NK-92 (cell line): ENCODE measurements around the gene STT3B.

Source experiments
- DNase-seq: peaks from one replicate; lab custom pipeline; 2025; ENCODE audit not compliant: unreplicated experiment; lab: John Stamatoyannopoulos, UW

STT3B gene

GRCh38 chr3:31550452-31551251, 17.9 kb downstream of the STT3B start:
- no peak for DNase-seq

DNA sequence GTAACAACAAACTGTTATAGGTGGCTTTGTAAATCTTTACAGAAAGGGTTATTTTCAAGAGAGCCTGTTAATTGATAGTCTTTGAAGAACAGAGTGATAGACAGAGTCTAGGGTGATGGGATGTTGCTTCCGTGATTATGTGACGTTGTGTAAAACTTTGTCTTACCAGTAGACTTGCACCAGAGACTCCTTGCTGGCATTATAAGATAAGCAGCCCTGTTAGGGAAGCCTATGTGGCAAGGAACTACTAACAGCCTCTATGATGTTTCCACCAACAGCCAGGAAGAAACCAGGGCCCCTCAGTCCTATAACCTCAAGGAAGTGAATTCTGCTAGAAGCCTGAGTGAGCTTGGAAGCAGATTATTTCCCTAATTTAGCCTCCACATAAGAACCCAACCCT, 18.9 kb downstream of the STT3B start:
- DNase-seq = no peak

GRCh38 chr3:31552103-31552502, 19.4 kb downstream of the STT3B start:
- DNase-seq = no peak

- no peak for DNase-seq
These were observed 20.5 kb downstream of the STT3B start for GRCh38 chr3:31553258-31553657.

DNA sequence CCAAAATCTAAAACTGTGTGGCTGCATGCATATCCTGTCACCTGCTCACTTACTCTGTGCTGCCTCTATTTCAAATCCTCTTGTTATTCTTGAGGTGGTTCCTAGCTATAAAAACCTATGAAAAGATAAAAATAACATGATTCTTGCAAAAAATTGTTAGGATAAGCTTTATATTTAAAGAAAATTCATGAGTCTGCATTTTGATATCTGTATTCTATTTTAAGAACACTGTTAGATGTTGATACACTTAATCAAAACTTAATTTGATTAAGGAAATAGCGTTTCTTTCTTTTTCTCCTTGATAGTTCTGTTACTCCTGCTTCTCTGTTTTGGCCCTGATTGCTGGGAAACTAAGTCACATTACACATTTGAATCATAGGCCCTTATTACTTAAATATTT, 22.5 kb downstream of the STT3B start:
- DNase-seq = no peak

DNA sequence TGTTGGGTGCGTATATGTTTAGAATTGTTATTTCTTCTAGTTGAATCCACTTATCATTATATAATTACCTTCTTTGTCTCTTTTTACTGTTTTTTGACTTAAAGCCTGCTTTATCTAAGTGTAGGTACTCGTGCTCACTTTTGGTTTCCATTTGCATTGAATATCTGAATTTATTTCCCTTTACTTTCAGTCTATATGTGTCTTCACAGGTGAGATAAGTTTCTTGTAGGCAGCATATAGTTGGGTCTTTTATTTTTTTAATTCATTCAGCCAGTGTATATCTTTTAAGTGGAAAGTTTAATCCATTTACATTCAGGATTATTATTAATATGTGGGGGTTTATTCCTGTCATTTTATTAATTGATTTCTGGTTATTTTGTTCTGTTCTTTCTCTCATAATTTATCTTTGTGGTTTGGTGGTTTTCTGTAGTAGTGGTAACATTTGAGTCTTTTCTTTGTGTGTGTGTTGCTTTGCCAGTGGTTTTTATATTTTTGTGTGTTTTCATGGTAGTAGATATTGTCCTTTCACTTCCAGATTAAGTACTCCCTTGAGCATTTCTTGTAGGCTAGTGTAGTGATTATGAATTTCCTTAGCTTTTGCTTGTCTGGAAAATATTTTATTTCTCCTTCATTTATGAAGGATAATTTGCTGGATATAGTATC, 27.3 kb downstream of the STT3B start:
- DNase-seq = no peak

DNA sequence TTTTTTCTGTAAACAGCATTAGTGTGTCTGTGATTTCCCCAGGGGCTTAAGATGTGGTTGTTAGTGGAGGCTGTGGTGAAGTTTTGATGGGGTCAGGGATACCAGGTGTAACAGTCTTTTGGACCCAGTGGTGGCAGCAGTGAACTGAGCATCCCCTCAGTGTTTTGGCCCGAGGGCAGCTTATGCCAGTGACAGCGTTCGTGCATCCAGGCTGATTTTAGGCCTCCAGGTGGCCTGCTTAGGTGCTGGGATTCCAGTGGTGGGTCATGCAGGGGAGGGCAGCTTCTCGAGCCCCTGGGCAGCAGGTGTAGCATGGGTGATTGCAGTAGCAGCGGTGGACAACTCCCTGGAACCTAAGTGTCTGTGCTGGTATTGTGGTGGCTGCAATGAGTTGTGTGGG, 29.2 kb downstream of the STT3B start:
- DNase-seq = no peak

GRCh38 chr3:31562525-31562924, 29.8 kb downstream of the STT3B start:
- no peak for DNase-seq

- no peak for DNase-seq
These were observed 32.6 kb downstream of the STT3B start for GRCh38 chr3:31565288-31565687.

- no peak for DNase-seq
These were observed 34.3 kb downstream of the STT3B start for GRCh38 chr3:31567036-31567435.

DNA sequence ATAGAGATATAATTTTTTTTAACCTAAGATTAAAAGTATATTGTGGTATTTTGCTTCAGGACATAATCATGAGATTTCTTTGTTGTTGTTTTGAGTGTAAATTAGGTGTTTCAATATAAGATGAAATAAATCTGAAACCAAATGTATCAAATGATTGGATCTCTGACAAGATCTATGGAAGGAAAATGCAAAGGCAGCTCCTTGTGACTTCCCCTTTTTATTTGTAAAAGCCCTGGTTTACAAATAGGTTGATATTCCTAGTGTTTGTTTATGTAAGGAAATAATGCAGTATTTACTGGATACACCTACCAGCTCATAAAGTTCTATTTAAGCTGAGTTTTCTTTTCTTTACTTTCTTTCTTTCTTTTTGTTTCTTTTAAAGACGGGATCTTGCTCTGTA, 35.9 kb downstream of the STT3B start:
- DNase-seq = no peak

DNA sequence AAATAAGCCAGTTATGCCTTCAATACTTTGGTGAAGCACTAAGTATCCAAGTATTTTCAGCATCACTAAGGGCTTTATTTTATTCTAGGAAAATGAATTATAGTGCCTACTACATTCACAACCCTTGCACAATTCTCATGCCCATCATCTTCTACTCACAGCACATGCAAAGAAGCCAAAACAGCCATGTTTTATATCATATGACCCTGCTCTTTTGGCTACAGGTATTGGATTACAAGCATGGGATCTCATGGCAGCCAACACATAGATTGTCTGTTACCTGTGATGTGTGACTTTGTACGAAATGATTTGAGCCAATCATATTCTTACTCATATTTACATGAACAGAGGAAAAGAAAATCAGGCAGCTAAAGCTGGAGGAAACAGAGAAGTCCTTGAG, 38.6 kb downstream of the STT3B start:
- DNase-seq = no peak

GRCh38 chr3:31572236-31573004, 39.7 kb downstream of the STT3B start:
- no peak for DNase-seq

DNA sequence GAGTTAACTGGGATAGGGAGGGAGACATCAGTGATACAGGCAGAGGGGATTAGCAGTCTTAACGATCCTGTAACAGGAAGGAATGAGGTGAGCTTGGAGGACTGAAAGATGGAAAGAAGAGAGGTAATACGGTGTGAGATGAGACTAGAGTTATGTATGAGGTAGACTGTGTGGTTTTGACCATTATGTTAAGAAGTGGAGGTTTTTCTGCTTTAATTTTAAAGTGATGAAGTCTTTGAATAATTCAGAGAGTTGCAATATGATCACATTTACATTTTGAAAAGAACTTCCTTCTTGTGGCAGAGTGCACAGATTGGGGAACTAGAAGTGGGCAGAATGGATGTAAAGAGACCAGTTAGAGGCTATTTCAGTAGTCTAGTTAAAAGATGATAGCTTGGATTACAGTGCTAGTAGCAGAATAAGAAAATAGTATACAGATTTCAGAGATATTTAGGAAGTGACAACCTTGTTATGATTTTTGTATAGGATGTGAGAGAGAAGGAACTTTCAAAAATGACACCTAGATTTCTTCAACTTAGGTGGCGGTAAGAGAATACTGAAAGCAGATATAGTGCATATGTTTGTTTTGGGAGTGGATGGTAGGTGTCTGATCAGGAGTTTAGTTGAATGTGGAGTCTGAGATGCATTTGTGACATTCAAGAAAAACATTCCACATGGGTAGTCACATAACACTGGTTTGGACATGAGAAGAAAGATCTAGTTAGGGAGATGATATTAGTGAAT, 40.5 kb downstream of the STT3B start:
- DNase-seq = no peak

GRCh38 chr3:31575448-31575847, 42.7 kb downstream of the STT3B start:
- DNase-seq = no peak

DNA sequence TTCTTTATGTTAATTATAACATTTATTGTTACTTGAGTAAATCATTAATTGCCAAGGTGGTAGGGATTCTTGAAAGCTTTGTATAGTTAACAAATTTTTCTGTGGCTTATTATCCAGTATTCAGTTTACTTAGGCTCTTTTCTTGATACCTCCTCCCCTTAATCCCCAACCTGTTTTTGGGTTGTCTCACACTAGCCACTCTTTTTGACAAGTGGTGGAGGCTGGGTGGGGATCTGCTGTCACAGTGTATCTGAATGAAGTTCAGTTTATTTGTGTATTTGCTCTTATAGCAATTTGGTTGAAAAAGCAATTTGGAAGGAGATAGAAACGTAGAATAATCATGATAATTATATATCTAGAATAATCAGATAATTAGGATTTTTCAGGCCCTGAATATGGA, 43.8 kb downstream of the STT3B start:
- DNase-seq = no peak

DNA sequence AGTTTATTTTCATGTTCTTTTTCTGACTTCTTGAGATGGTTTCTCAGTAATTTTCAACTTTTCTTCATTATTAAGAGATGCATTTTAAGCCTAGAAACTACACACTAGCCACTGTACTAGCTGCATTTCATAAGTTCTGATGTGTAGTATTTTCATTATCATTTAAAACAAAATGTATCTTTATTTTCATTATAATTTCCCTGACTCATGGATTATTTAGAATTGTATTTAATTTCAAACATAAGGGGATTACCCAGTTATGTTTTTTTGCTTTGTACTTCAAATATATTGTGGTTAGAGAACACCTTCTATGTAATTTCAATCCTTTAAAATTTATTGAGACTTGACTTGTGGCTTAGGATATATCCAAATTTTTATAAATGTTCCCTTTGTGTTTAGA, 44.5 kb downstream of the STT3B start:
- no peak for DNase-seq

- DNase-seq = no peak
These were observed 47.1 kb downstream of the STT3B start for GRCh38 chr3:31579828-31580227.

- no peak for DNase-seq
These were observed 47.9 kb downstream of the STT3B start for GRCh38 chr3:31580645-31581044.

DNA sequence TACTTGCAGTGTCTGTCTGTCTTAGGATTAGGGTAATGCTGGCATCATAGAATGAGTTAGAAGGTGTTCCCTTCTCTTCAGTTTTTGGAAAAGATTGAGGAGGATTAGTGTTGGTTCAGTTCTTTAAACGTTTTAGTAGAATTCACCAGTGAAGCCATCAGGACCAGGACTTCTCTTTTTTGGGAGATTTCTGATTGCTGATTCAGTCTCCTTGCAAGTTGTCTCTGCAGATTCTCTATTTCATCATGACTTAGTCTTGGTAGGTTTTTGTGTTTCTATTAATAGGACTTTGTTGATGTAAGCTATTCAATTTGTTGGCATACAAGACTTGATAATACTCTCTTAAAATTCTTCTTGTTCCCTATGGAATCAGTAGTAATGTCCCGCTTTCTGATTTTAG, 48.9 kb downstream of the STT3B start:
- no peak for DNase-seq

DNA sequence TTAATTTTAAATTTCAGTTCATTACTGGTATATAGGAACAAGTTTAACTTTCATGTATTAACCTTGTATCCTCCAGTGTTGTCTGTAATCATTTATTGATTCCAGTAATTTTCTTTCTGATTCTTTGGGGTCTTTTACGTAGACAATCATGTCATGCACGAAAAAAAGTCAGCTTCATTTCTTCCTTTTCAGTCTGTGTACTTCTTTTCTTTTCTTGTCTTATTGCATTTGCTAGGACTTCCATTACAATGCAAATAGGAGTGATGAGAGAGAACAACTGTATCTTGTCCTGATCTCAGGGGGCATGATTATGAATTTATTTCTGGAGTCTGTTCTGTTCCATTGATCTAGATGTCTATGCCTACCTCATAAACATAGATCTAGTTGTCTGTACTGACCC, 56.5 kb downstream of the STT3B start:
- no peak for DNase-seq
